ENCODE data around the gene CES3. TPM values are rescaled to one million over a fixed set of nuclear protein-coding genes. Genes with fewer than 3 reads are reported as not detected.

CES3 gene
- total and polyA plus RNA-seq, 9 of the 15 experiments (the other 6 are each of a cell fraction or from before 2014, with no cell fraction given) = 0.06 to 2.2 (median 0.68) TPM

- ChIA-PET CTCF (ENCODE audit: low intra/inter-chr PET ratio) (no interaction called here), POLR2A (interaction anchor here (0.5 to 2.8 kb wide), 5 partner anchors 11 to 38 kb away, joined by 3 to 11 read pairs (median 4); no protein-coding TSS in a partner anchor)
- Histone ChIP-seq H2AFZ (ENCODE audit: low read depth, low read length) (no peak overlapping the region), H3K27me3 (ENCODE audit: control insufficient read depth in 2 of 2, insufficient read depth in 2 of 2, low read length in 2 of 2) (no peaks in the 10 kb centered on the region), H3K79me2 (ENCODE audit: control insufficient read depth, insufficient read depth, low read length) (peaks cover 46% of the 10 kb centered on the region), H3K9ac (ENCODE audit: insufficient read depth in 1 of 2, low read depth in 2 of 2, low read length in 2 of 2) (0 out of 4 replicates have a peak overlapping the region, but pooled peaks of 1 of the 2 experiments have one; percentile 54), H3K9me1 (ENCODE audit: control insufficient read depth, insufficient read depth, low read length) (peaks cover 4% of the 10 kb centered on the region), H3K27ac (ENCODE audit: extremely low read depth, low read depth, low read length) (no peak overlapping the region), H3K36me3 (ENCODE audit: control insufficient read depth, insufficient read depth, low read length) (peaks cover 28% of the 10 kb centered on the region; the same call in 2 of the 3 replicates), H3K9me3 (replicated peaks; ENCODE audit: control insufficient read depth, insufficient read depth, low read depth, low read length) (no peaks in the 10 kb centered on the region), H4K20me1 (replicated peaks; ENCODE audit: control insufficient read depth, insufficient read depth, low read length) (peaks cover 5% of the 10 kb centered on the region; the same call in 1 of the 2 replicates), H3K4me1 (replicated peaks in 1 of 2; ENCODE audit: control insufficient read depth in 2 of 2, insufficient read depth in 2 of 2, low read length in 2 of 2) (peaks cover 21 to 48% of the 10 kb centered on the region in 2 experiments), H3K4me2 (ENCODE audit: insufficient read depth, low read length) (no peak overlapping the region), H3K4me3 (no peak overlapping the region)
- BruUV-seq (replicated peaks) = no TSS peak
- peak; percentile 42 to 46; a peak in 1 of 4 replicates for TF ChIP-seq KDM1A (IDR thresholded peaks at IDR 0.05)
- peak; percentile 68 for TF ChIP-seq CBFA2T3 (IDR thresholded peaks at IDR 0.05)
- peak; percentile 60 for TF ChIP-seq EGR1 (conservative IDR thresholded peaks at IDR 0.05)
- TF ChIP-seq HDAC6 (IDR thresholded peaks at IDR 0.05; ENCODE audit: low read depth, low read length) = no peak
- peak; percentile 42 for TF ChIP-seq CBFA2T2 (conservative IDR thresholded peaks at IDR 0.05)
- FAIRE-seq (peak; percentile 15), DNase-seq (ENCODE audit: extremely low read depth in 1 of 4, low spot score in 3 of 4) (peak in 1 of 4 experiments; percentile 45), ATAC-seq (no peak)
- in situ Hi-C loops (cut with MboI) (loop anchor here (5.0 kb wide), 1 partner anchor 35 kb away; no protein-coding TSS in a partner anchor), intact Hi-C loops (cut with micrococcal nuclease) (no loop called here)
- WGBS (ENCODE audit: insufficient coverage, low coverage, missing lambda C conversion rate) = 45% methylated on average over 4 of the region's 4 CpGs
Observed at GRCh38 chr16:66932076-66932475, 29.0 kb upstream of the CES3 start.

GRCh38 chr16:66933776-66934137 lies 27.3 kb upstream of the CES3 start:
- 2% methylated on average over 11 of the region's 12 CpGs for WGBS (ENCODE audit: insufficient coverage, low coverage, missing lambda C conversion rate)
- Histone ChIP-seq H3K4me3 (peak overlapping the region; percentile 99), H3K4me2 (ENCODE audit: insufficient read depth, low read length) (peak overlapping the region; percentile 100), H4K20me1 (replicated peaks; ENCODE audit: control insufficient read depth, insufficient read depth, low read length) (peaks cover 10% of the 10 kb centered on the region; the same call in 1 of the 2 replicates), H3K36me3 (ENCODE audit: control insufficient read depth, insufficient read depth, low read length) (peaks cover 43% of the 10 kb centered on the region; the same call in 2 of the 3 replicates), H3K9me1 (ENCODE audit: control insufficient read depth, insufficient read depth, low read length) (peaks cover 4% of the 10 kb centered on the region), H3K79me2 (ENCODE audit: control insufficient read depth, insufficient read depth, low read length) (peaks cover 49% of the 10 kb centered on the region), H2AFZ (ENCODE audit: low read depth, low read length) (peak overlapping the region; percentile 98), H3K4me1 (replicated peaks in 1 of 2; ENCODE audit: control insufficient read depth in 2 of 2, insufficient read depth in 2 of 2, low read length in 2 of 2) (peaks cover 21 to 47% of the 10 kb centered on the region in 2 experiments), H3K9ac (ENCODE audit: insufficient read depth in 1 of 2, low read depth in 2 of 2, low read length in 2 of 2) (peak overlapping the region; percentile 98 to 100), H3K27ac (ENCODE audit: extremely low read depth, low read depth, low read length) (peak overlapping the region; percentile 90), H3K27me3 (ENCODE audit: control insufficient read depth in 2 of 2, insufficient read depth in 2 of 2, low read length in 2 of 2) (no peaks in the 10 kb centered on the region), H3K9me3 (replicated peaks; ENCODE audit: control insufficient read depth, insufficient read depth, low read depth, low read length) (no peaks in the 10 kb centered on the region)
- BruUV-seq (replicated peaks) = no TSS peak
- in situ Hi-C loops (cut with MboI) (loop anchor here (5.0 kb wide), 1 partner anchor 36 kb away; no protein-coding TSS in a partner anchor), intact Hi-C loops (cut with micrococcal nuclease) (no loop called here)
- DNase-seq (ENCODE audit: extremely low read depth in 1 of 4, low spot score in 3 of 4) = peak in 1 of 4 experiments; percentile 37
- peak; percentile 59 for FAIRE-seq
- peak; percentile 1; the same call in 2 of the 3 replicates for ATAC-seq
- CTCF ChIA-PET (ENCODE audit: low intra/inter-chr PET ratio) = no interaction called here
- POLR2A ChIA-PET = interaction anchor here (0.8 to 2.8 kb wide), 5 partner anchors 12 to 59 kb away, joined by 3 to 11 read pairs (median 3); partner anchors contain the start of gene CES3
- TF ChIP-seq USF1 (CRISPR knock-in tag; IDR thresholded peaks at IDR 0.05) = no peak
- no peak for TF ChIP-seq NCOR1 (IDR thresholded peaks at IDR 0.05)
- TF ChIP-seq ZNF785 (CRISPR knock-in tag; IDR thresholded peaks at IDR 0.05) = no peak
- TF ChIP-seq RAD21 (CRISPR knock-in tag; conservative IDR thresholded peaks at IDR 0.05 in 1 of 2, IDR thresholded peaks at IDR 0.05 in 1 of 2) = no peak
- TF ChIP-seq HCFC1 (IDR thresholded peaks at IDR 0.05; ENCODE audit: low read depth, low read length) = 0 out of 2 replicates have a peak, but pooled peaks have one; percentile 19
- no peak for TF ChIP-seq ZNF655 (CRISPR knock-in tag; IDR thresholded peaks at IDR 0.05)
- no peak for TF ChIP-seq SMAD1 (IDR thresholded peaks at IDR 0.05; ENCODE audit: low read depth, low read length, partially characterized antibody)
- TF ChIP-seq NFE2 (IDR thresholded peaks at IDR 0.05; ENCODE audit: low read depth) = no peak
- no peak for TF ChIP-seq ZNF143 (CRISPR knock-in tag; IDR thresholded peaks at IDR 0.05)

All from K562 (cell line).